NCI-H82 treated with DMSO at 0.1 percent for 48 hours (cell line): ENCODE measurements around the gene CYTH2.
"Not testable (repeated sequence)": the region's sequence is repeated elsewhere in the genome, so short reads cannot be mapped to it uniquely, and the experiment has no call there.

Experiments used
- DNase-seq: peaks from one replicate; lab custom pipeline; 2025; ENCODE audit not compliant: unreplicated experiment; lab: John Stamatoyannopoulos, UW

The CYTH2 gene

DNA sequence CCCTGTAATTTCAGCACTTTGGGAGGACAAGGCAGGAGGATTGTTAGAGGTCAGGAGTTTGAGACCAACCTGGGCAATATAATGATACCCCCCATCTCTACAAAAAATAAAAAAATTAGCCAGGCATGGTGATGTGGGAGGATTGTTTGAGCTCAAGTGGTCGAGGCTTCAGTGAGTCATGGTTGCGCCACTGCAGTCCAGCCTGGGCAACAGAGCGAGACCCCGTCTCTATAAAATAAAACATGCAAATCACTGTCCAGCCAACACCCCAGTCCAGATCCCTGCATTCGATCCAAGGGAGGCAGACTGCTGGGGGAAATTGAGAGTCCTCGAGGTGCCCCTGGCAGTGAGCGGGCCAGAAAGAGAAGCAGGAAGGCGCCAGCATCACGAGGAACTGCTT lies 7.0 kb downstream of the CYTH2 start:
- DNase-seq, result no peak

DNA sequence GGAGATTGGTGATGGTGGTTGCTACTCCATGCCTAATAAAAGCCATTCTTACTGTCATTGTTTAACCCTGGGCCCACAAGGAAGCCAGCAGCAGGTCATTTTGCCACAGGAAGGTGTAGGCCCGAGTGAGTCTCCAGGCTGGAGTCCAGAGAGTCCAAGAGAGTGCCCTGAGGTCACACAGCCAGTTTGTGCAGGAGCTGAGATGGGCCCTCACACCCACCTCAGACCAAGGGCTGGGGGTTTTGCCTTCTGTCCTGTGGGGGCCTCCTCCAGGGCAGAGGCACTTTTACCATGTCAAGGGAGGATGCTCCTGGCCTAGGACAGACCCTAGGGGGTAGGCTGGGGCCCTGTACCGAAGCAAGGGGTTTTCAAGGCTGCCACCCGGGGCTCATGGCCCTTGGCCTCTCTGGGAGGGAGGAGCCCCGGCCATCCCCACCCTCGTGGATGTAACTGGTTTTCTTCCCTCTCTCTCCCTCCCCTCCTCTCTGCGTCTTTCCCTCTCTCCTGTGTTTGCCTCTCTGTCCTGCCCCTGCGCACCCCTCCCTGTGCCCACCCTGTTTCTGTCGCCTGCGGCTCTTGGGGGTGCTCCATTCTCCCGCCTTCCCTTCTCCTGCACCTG lies 8.0 kb downstream of the CYTH2 start:
- DNase-seq, result no peak

- no peak for DNase-seq
Observed at GRCh38 chr19:48477698-48478338, 8.6 kb downstream of the CYTH2 start.

DNA sequence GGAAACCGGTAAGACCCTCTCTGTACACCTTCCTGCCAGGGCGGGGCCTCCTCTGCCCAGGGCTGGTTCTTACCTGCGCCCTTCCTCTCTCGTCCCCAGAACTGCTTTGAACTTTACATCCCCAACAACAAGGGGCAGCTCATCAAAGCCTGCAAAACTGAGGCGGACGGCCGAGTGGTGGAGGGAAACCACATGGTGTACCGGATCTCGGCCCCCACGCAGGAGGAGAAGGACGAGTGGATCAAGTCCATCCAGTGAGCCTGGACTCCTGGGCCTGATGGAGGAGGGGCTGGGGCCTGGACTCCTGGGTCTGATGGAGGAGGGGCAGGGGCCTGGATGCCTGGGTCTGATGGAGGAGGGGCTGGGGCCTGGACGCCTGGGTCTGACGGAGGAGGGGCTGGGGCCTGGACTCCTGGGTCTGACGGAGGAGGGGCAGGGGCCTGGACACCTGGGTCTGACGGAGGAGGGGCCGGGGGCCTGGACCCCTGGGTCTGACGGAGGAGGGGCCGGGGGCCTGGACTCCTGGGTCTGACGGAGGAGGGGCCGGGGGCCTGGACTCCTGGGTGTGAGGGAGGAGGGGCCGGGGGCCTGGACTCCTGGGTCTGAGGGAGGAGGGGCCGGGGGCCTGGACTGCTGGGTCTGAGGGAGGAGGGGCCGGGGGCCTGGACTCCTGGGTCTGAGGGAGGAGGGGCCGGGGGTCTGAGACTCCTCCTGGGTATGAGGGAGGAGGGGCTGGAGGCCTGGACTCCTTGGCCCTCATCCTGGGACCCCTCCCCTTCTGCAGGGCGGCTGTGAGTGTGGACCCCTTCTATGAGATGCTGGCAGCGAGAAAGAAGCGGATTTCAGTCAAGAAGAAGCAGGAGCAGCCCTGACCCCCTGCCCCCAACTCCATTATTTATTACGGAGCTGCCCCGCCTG lies 9.4 kb downstream of the CYTH2 start:
- no peak for DNase-seq

DNA sequence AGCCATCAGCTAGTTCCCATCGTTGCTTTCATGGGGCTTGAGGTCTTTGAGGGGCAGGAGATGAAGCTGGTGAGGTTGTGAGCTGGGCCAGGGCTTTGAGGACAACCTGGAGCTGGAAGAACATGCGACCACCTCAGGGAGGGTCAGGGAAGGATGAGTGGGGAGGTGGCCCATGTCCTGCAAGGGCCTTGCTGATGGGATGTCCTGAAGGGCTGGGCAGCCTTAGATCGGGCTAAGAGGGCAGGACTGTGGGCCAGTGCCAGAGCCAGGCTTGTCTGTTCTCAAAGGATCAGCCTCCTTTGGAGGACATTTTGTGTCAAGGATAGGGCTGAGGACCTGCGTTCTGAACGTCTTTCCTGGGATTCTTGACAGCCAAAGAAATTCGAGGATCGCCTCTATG lies 10.5 kb downstream of the CYTH2 start:
- DNase-seq, result no peak

DNA sequence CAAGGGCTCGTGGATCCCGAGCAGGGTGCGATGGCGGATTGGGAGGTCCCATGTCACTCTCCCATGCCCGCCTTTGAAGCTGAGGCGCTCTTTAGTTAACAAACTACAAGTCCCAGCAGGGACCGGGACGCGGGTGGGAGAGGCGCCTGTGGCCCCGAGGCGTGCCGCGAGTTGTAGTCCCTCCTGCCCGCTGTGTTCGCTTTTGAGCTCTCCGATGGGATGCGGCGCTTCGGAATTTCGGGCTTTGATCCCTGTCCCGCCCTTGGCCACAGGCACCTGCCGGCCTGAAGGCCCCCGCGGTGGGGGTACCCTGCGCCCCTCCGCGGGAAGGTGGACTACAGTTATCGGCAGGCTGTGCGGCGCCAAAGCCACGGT lies 11.0 kb downstream of the CYTH2 start:
- DNase-seq, result no peak

- DNase-seq, result no peak
Observed at GRCh38 chr19:48480558-48481500, 11.7 kb downstream of the CYTH2 start.

GRCh38 chr19:48481846-48482639 lies 12.9 kb downstream of the CYTH2 start:
- DNase-seq, result no peak

GRCh38 chr19:48483301-48483700 lies 14.1 kb downstream of the CYTH2 start:
- DNase-seq, result no peak

DNA sequence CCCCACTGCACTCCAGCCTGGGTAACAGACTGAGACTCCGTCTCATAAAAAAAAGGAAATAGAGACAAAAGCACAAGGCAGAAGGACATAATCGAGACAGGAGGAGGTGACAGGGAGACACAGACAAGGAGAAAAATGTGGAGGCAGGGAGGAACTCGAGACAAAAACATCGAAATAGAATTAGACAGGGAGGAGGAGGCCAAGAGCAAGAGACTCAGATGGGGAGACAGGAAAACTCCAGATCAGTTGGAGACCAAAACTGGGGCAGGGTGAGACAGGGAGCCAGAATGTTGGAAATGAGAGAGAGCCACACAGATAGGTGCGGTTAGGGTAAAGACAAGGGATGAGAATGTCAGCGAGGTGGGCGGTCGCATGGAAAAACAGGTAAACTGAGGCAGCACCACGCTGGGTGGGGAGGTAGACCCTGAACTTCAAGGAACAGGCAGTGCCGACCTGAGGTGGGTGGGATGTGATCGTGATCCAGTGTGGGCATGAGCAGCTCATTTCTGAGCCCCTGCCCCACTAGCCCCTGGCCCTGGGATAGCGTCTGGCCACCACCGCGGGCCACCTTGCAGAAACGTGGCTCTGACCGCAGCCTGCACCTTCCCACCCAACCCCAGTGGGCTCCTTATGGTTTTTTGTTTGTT lies 15.2 kb downstream of the CYTH2 start:
- DNase-seq, result no peak

GRCh38 chr19:48484931-48485612 lies 15.9 kb downstream of the CYTH2 start:
- no peak for DNase-seq

GRCh38 chr19:48486706-48487105 lies 17.5 kb downstream of the CYTH2 start:
- not testable (repeated sequence) for DNase-seq

DNA sequence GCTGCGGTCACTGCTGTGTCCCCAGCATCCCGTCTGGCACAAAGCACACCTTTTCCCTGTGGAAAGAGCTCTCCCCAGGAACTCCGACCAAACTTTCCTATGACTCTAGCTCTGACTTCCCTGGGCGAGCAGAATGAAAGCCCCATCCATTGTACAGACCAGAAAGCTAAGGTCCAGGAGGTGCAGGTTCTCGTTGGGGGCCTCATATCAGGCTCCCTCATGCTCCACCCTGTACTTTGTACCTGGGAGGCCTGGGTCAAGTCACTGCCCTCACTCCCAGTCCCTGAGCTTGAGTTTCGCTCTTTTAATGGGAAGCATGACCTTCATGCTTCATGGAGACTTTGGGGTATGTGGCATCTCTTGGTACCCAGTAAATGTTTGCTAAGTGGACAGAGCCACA lies 18.4 kb downstream of the CYTH2 start:
- no peak for DNase-seq

DNA sequence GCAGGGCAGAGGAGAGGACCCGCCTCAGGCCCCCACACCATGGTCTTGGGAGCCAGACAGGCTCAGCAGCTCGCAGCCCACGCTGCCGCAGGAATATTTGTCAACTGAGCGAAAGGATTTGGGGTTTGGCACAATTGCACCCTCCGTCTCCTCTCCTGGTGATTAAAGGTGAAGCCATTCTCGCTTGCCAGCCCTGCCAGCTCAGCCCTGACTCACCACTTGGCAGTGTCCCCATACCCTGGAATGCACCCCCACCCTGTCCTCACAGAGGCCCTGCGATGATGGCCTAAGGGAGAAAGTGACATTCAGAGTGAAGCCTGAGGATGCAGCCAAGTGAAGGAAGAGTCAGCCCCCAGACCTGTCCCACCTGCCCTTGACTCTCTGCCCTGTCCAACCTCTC lies 18.8 kb downstream of the CYTH2 start:
- DNase-seq, result no peak

- DNase-seq, result not testable (repeated sequence)
Observed at GRCh38 chr19:48488478-48488877, 19.3 kb downstream of the CYTH2 start.

DNA sequence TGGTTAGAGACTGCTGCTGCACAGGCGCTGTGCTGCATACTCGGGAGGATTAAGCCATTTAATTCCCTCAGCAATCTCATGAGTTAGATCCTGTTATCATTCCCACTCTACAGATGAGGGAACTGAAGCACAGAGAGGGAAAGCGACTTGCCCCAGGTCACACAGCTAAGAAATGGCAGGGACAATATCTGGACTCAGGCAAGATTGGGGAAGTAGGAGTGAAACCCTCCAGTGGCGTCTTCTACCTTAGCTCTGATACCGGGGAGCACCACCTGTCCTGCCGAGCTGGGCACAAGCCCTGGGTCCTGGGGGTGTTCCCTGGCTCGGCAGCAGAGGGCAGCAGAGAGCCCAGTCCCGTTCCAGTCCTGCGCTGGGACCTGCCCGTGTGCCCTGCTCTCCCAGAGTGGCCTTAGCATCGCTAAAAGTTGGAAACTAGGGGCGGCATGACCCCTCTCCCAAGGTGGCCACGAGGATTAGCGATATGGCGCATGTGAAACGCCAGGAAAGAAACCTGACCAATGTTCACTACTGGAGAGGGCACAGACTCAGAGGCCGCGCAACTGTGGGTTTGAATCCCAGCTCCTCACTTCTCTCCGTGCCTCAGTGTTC lies 20.5 kb downstream of the CYTH2 start:
- peak; percentile 48 for DNase-seq

GRCh38 chr19:48490981-48491792 lies 22.0 kb downstream of the CYTH2 start:
- DNase-seq, result peak; percentile 26

- no peak for DNase-seq
Observed at GRCh38 chr19:48491793-48492123, 22.6 kb downstream of the CYTH2 start.
